GM21723 (cell line): ENCODE measurements around the gene COX18.
A peak's percentile ranks its signal among the peaks of the same experiment; 100 is the strongest.

ENCODE experiments used
- ATAC-seq: cut with Tn5 transposase; IDR thresholded peaks from one replicate; pipeline ENCODE4 v1.9.1; 2021; ENCODE audit warnings: mild to moderate bottlenecking, moderate library complexity; ENCODE audit not compliant: unreplicated experiment

COX18 gene, protein sequence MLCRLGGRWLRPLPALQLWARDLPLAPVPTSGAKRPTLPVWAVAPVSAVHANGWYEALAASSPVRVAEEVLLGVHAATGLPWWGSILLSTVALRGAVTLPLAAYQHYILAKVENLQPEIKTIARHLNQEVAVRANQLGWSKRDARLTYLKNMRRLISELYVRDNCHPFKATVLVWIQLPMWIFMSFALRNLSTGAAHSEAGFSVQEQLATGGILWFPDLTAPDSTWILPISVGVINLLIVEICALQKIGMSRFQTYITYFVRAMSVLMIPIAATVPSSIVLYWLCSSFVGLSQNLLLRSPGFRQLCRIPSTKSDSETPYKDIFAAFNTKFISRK

GRCh38 chr4:73069338-73070073 lies at the start of gene COX18:
TSS of gene COX18 (minus strand) at chr4:73069716. CDS start at chr4:73069649, 67 bp downstream.
- peak; percentile 86 for ATAC-seq

- ATAC-seq: no peak
Measured at GRCh38 chr4:73109493-73109892, 40.0 kb upstream of the COX18 start.

- ATAC-seq: no peak
Measured at GRCh38 chr4:73104695-73105094, 35.2 kb upstream of the COX18 start.

DNA sequence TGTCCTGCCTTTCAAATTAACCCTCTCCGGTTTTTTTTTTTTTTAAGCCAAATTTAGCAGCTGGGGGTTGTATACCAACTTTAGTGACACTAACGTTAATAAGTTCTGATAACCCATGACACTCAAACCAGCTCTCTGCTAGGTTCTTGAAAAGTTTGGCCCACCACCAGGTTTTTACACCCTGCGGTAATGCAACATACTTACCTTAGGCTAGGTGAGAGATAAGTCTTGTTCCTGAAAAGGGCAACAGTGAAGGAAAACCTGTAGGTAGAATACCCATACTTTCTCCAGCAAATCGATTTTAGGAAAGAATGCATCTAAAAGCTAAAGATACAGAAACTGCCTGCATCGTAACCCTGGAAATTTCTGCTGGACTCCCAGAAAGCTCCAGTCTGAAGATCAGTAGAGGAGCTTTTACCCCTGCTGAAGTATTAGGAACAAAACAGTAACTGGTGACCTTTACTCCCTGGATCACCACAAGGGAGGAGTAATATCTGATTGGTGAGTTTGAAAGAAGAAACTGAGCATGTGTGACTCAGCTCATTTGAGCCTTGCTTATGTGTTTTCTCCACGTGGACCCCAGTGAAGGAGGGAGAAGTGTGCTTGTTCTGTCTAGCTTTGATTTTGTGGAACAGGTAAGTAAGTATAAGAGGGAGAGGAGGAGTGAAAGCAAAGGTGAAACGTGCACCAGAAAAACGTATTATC lies 34.4 kb upstream of the COX18 start:
- ATAC-seq: no peak

- no peak for ATAC-seq
Measured at GRCh38 chr4:73099143-73099542, 29.6 kb upstream of the COX18 start.

DNA sequence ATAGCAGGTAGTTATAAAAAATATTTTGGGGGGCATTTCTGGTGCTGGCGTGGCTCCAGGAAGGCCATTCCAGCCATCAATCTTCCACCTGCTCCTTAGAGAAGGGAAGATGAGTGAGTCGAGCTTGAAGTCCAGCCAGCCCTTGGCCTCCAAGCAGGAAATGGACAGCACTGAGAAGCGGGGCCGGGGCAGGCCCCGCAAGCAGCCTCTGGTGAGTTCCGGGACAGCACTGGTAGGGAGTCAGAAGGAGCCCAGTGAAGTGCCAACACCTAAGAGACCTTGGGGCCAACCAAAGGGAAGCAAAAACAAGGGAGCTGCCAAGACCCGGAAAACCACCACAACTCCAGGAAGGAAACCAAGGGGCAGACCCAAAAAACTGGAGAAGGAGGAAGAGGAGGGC lies 29.2 kb upstream of the COX18 start:
- ATAC-seq: no peak

DNA sequence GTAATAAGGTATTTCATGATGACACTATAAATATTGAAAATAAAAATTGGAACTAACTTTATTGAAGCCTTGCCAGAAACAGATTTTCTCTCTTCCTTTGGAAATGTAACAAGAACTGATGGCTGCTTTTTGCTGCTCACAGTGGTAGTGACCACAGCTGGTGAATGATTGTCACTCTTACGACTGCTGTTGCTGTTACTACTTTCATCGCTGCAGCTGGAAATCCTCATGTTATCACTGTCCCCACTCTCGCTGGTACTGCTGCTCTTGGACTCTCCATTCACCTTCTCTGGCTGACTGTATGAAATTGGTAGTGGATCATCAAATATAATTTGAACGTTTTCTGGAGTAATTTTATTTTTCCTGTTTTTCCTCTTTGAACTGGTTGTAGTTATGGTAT lies 28.5 kb upstream of the COX18 start:
- ATAC-seq: no peak

GRCh38 chr4:73092868-73093267 lies 23.4 kb upstream of the COX18 start:
- no peak for ATAC-seq

DNA sequence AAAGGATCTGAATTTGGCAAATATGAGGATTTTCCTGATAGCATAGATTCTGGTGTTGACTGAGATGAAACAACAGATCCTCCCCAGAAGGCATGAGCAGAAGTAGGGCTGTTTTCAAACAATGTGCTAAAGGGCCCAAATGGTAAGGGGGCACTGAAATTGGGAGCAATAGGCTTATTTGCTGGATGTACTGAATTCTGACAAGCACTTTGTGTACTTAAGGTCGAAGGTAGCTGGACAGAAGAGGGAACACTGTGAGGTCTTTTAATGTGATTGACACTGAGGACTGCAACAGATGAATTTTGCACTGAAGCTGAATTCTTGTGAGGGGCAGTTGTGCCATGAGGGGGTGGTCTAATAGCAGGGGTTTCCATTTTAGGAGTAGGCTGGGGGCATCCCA lies 21.2 kb upstream of the COX18 start:
- ATAC-seq: no peak

- ATAC-seq: no peak
Measured at GRCh38 chr4:73087871-73088270, 18.4 kb upstream of the COX18 start.

DNA sequence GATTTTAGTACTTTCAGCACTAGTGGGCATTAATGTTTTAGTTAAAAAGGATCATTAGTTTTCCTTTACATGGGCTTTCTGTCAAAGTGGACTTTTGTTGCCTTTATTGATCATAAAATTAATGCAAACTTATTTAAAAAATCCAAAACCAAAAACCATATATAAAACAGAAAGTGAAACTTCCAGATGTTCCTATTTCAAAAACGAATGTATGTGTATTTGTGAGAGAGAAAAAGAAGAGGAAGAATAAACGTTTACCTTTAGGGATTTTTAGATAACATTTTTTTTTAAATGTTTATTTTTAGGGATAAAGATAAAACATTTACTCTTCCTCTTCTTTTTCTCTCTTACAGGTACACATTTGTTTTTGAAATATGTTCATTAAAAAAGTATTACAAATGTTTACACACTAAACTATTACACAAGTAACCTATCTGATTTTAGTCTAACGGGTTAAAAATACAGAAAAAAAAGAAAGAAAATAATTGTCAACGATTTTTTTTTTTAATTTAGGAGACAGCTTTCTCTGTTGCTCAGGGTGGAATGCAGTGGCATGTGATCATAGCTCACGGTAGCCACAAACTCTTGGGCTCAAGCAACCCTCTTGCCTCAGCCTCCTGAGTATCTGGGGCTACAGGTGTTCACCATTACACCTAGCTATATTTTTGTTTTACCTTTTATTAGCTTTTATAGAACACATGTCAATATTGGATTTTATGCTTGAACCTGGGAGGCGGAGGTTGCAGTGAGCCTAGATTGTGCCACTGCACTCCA lies 16.8 kb upstream of the COX18 start:
- no peak for ATAC-seq

DNA sequence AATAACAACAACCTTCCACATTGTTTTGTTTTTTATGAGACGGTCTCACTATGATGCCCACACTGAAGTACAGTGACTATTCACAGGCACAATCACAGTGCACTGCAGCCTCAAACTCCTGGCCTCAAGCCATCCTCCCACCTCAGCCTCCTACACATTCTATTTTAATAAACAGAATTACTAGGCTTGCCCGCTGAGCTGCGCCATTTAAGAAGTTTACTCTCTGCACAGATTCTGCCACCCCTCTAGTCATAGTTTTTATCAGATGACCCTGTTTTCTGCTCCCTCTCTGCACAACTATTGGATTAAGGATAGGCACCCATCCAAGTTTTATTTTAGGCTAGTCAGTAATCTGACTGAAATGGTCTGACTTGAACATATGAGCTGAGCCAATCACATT lies 11.3 kb upstream of the COX18 start:
- no peak for ATAC-seq

GRCh38 chr4:73075832-73076231 lies 6.3 kb upstream of the COX18 start:
- no peak for ATAC-seq

DNA sequence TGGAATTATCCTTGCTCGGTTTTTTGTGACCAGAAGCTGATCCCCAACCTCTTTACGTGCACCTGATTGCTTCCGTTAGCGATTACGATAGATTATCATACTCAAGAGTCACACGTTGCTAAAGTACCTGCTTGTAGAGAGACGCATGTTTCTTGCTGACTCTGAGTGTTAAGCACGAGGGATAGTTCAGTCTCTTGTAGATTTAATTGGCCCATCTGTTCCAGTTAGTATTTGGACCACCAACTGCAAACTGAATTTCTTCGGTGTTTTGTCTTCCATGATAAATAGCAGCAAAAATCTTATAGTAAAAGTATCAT lies 516 bp upstream of the COX18 start:
- peak; percentile 15 for ATAC-seq

DNA sequence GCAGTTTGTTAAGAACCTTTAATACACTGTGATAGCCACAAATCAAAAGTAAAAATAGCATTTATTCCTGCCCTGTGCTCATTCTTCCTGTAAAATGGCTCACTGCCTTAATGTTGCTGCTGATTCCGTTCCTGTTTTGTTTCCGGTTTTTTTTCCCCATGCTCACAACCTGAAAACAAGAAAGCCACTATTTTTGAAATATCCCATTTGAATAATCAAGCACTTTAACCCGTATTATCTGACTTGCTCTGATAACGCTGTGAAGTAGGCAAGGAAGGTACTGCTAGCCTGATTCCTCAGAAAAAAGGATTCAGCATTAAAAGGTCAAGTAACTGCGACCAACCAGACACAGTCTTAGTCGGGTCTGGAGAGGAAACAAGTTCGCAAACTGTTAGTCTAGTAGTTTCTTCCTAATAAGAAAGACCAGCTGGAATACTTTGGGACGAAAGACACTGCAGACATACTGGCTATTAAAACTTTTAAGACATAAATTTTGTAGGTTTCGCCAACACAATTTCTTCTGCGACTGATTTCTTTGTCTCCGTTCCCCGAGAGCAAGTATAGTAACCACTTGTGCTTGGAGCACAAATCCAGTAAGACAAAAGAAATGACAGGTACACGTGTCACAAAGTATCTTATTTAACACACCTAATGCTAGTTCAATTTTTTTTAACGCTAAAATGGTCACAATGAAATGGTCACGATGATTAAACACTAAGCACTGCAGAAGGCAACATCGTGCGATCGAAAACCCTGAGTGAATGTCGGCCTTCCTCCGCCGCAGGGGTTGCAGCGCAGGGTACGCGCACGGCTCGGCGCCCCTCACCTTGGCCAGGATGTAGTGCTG lies 802 bp downstream of the COX18 start:
- peak; percentile 5 for ATAC-seq

DNA sequence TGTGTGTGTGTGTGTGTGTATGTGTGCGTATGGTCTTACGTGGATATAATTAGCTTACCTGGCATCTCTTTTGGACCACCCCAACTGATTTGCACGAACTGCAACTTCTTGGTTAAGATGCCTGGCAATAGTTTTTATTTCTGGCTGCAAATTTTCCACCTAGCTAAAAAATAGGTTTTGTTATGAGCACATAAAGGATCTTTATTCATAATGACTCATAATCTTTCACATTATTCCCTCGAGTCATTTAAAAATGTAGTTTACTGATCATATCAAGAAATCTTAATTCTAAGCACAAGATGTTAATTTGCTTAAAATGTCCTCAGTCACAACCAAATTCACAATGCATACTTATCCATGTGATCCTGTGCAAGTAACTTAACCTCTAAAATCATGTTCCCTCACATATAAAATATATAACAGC lies 1.5 kb downstream of the COX18 start:
- ATAC-seq: no peak

GRCh38 chr4:73066928-73067327 lies 2.6 kb downstream of the COX18 start:
- ATAC-seq: no peak

- ATAC-seq: no peak
Measured at GRCh38 chr4:73066445-73066844, 3.1 kb downstream of the COX18 start.

DNA sequence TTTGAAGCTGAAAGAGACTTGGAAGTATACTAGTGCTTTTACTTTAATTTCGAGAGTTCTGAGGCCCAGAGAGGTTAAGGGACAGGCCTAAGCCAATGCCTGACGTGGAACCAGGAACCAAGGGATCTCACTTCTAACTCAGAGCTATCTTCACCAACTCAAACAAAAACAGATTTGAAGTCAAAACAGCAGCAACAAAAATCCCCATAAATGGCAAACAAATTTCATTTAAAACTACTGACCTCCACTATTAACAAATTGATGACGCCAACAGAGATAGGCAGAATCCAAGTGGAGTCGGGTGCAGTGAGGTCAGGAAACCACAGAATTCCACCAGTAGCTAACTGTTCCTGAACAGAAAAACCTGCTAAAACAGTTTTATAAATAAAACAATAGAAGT lies 5.0 kb downstream of the COX18 start:
- no peak for ATAC-seq

DNA sequence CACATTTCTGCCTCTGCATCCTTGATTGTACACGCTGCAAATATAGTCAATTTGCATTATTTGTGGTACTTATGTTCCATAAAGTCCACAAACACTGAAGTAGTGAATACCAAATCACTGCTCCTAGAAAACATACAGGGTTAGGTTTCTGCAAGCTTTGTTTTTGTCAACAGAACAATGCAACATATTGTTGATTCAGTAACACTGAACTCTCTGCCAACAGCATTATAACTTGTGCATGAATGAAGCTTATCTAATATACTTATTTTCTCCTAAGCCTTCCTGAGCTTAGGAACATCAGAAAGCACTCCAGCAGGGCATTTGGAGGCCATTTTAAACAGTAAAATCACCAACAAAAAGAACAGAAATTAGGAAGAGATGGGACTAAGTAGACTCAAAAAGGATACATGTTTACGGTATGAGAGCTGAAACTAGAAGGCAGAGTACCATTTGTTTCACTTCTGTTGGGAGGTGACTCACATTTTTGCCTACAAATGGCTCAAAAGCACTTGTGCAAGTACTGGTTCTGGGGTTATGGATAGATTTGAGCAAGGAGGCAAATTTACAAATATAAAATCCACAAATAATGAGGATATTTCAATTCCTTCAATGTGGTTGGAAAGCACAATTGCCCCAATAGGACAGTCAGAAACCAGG lies 14.1 kb downstream of the COX18 start:
- peak; percentile 85 for ATAC-seq
